Mesenchymal stem cell (in vitro differentiated cells and primary cell): ENCODE data around the gene SAFB.

Source experiments
- DNase-seq: peaks from one replicate; pipeline ENCODE4 v3.0.0-alpha.2; 2013
- H2AFZ ChIP-seq: one replicate; pipeline ENCODE4 v1.6.1; 2013; ENCODE audit warnings: low read depth, mild to moderate bottlenecking, control low read depth, inconsistent platforms, low read length, moderate library complexity
- H2AK5ac ChIP-seq: 2 replicates; pipeline ENCODE4 v1.6.1; 2013; ENCODE audit warnings: low read length, moderate library complexity, mild to moderate bottlenecking, inconsistent platforms; ENCODE audit not compliant: severe bottlenecking
- H2BK120ac ChIP-seq: one replicate; pipeline ENCODE4 v1.6.1; 2013; ENCODE audit warnings: low read depth, mild to moderate bottlenecking, inconsistent platforms, low read length, moderate library complexity
- H2BK12ac ChIP-seq, 2 experiments: one replicate each; pipeline ENCODE4 v1.6.1; 2013; ENCODE audit warnings: inconsistent platforms in 2 of 2, low read length in 2 of 2, mild to moderate bottlenecking in 2 of 2, moderate library complexity in 2 of 2, control low read depth in 1 of 2
- H2BK15ac ChIP-seq: one replicate; pipeline ENCODE4 v1.6.1; 2013; ENCODE audit warnings: mild to moderate bottlenecking, low read depth, inconsistent platforms; ENCODE audit not compliant: poor library complexity, severe bottlenecking
- H2BK5ac ChIP-seq: 2 replicates; pipeline ENCODE4 v1.6.1; 2013; ENCODE audit warnings: low read depth, mild to moderate bottlenecking, low read length, control low read depth, inconsistent platforms; ENCODE audit not compliant: poor library complexity, severe bottlenecking
- H3K14ac ChIP-seq, 2 experiments: one replicate each; pipeline ENCODE4 v1.6.1; 2013; ENCODE audit warnings: inconsistent platforms in 2 of 2, low read length in 2 of 2, control low read depth in 1 of 2, mild to moderate bottlenecking in 1 of 2, moderate library complexity in 1 of 2
- H3K18ac ChIP-seq, 2 experiments: one replicate each; pipeline ENCODE4 v1.6.1; 2013; ENCODE audit warnings: inconsistent platforms in 2 of 2, low read length in 2 of 2, control low read depth in 1 of 2, low read depth in 1 of 2, mild to moderate bottlenecking in 1 of 2
- H3K23ac ChIP-seq, 2 experiments: one replicate each; pipeline ENCODE4 v1.6.1; 2013; ENCODE audit warnings: inconsistent platforms in 2 of 2, low read length in 2 of 2, mild to moderate bottlenecking in 2 of 2, moderate library complexity in 2 of 2, control low read depth in 1 of 2
- H3K27ac ChIP-seq: 2 replicates; pipeline ENCODE4 v1.5.1; 2013; ENCODE audit warnings: mild to moderate bottlenecking, moderate library complexity, low read length, control low read depth, inconsistent platforms; ENCODE audit not compliant: poor library complexity, severe bottlenecking
- H3K27me3 ChIP-seq, 2 experiments: 2 replicates each; pipeline versions ENCODE4 v1.6.1 to v1.7.0; 2013; ENCODE audit warnings: low read length in 2 of 2, mild to moderate bottlenecking in 2 of 2, moderate library complexity in 2 of 2, control low read depth in 1 of 2, inconsistent platforms in 1 of 2; ENCODE audit not compliant: control insufficient read depth in 1 of 2, insufficient read depth in 1 of 2
- H3K36me3 ChIP-seq, 2 experiments: 2 replicates each; pipeline versions ENCODE4 v1.6.1 to v1.7.0; 2013; ENCODE audit warnings: low read length in 2 of 2, control low read depth in 1 of 2, inconsistent platforms in 1 of 2, low read depth in 1 of 2, mild to moderate bottlenecking in 1 of 2; ENCODE audit not compliant: insufficient read depth in 2 of 2, control insufficient read depth in 1 of 2
- H3K4ac ChIP-seq, 2 experiments: one replicate each; pipeline ENCODE4 v1.6.1; 2013; ENCODE audit warnings: inconsistent platforms in 2 of 2, low read length in 2 of 2, mild to moderate bottlenecking in 2 of 2, moderate library complexity in 2 of 2, control low read depth in 1 of 2, low read depth in 1 of 2
- H3K4me1 ChIP-seq: 2 replicates; pipeline ENCODE4 v1.6.1; 2013; ENCODE audit warnings: low read depth, low read length, control low read depth; ENCODE audit not compliant: control insufficient read depth, insufficient read depth
- H3K4me2 ChIP-seq: 2 replicates; pipeline ENCODE4 v1.6.1; 2013; ENCODE audit warnings: low read length, mild to moderate bottlenecking, inconsistent platforms; ENCODE audit not compliant: poor library complexity, severe bottlenecking
- H3K4me3 ChIP-seq, 2 experiments: 2 replicates each; pipeline versions ENCODE4 v1.5.1 to v1.7.0; 2013; ENCODE audit warnings: low read length in 2 of 2, mild to moderate bottlenecking in 2 of 2, control low read depth in 1 of 2, low read depth in 1 of 2; ENCODE audit not compliant: insufficient read depth in 1 of 2
- H3K79me1 ChIP-seq: replicated peaks from 2 replicates; pipeline ENCODE4 v1.6.1; 2013; ENCODE audit warnings: mild to moderate bottlenecking, control low read depth, low read length, inconsistent platforms; ENCODE audit not compliant: poor library complexity, severe bottlenecking
- H3K9ac ChIP-seq: 2 replicates; pipeline ENCODE4 v1.7.0; 2013; ENCODE audit warnings: mild to moderate bottlenecking, low read length, moderate library complexity
- H3K9me3 ChIP-seq: 2 replicates; pipeline ENCODE4 v1.7.0; 2013; ENCODE audit warnings: mild to moderate bottlenecking, low read length; ENCODE audit not compliant: control insufficient read depth
- H4K8ac ChIP-seq: one replicate; pipeline ENCODE4 v1.6.1; 2013; ENCODE audit warnings: inconsistent platforms, mild to moderate bottlenecking, low read length, moderate library complexity
- H4K91ac ChIP-seq: one replicate; pipeline ENCODE4 v1.6.1; 2013; ENCODE audit warnings: mild to moderate bottlenecking, low read length, inconsistent platforms
- WGBS: methylation state at CpG from one replicate; pipeline ENCODE4 v1.1.7; 2013; ENCODE audit warnings: mixed read lengths; 5-methylcytosine and 5-hydroxymethylcytosine counted together

SAFB gene

GRCh38 chr19:5703819-5704818 lies 81.2 kb downstream of the SAFB start:
- no peaks in the 10 kb centered on the region for H3K4me1 ChIP-seq

GRCh38 chr19:5705552-5705951 lies 82.7 kb downstream of the SAFB start:
- no peak overlapping the region for H3K23ac ChIP-seq
- no peak overlapping the region for H2BK5ac ChIP-seq
- H3K27ac ChIP-seq = no peak overlapping the region
- no peak overlapping the region for H3K14ac ChIP-seq
- H3K9ac ChIP-seq = no peak overlapping the region
- WGBS = 93% methylated on average over 16 of the region's 16 CpGs
- H3K4me2 ChIP-seq = no peak overlapping the region
- no peak overlapping the region for H4K91ac ChIP-seq
- H3K27me3 ChIP-seq = no peaks in the 10 kb centered on the region
- no peak overlapping the region for H2AFZ ChIP-seq
- H2AK5ac ChIP-seq = no peak overlapping the region
- H3K4ac ChIP-seq = no peak overlapping the region
- no peak overlapping the region for H4K8ac ChIP-seq
- no peaks in the 10 kb centered on the region for H3K9me3 ChIP-seq
- H2BK15ac ChIP-seq = no peak overlapping the region
- peaks cover 62 to 76% of the 10 kb centered on the region in 2 experiments for H3K36me3 ChIP-seq
- H3K18ac ChIP-seq = no peak overlapping the region
- no peaks in the 10 kb centered on the region for H3K4me1 ChIP-seq
- no peak for DNase-seq
- peaks cover 24% of the 10 kb centered on the region for H3K79me1 ChIP-seq
- no peak overlapping the region for H2BK12ac ChIP-seq
- H3K4me3 ChIP-seq = no peak overlapping the region
- no peak overlapping the region for H2BK120ac ChIP-seq

More at GRCh38 chr19:5703819-5704818, 81.2 kb downstream of the SAFB start:
- Histone ChIP-seq H3K9ac (no peak overlapping the region), H2BK120ac (no peak overlapping the region), H3K27me3 (no peaks in the 10 kb centered on the region), H2BK15ac (no peak overlapping the region), H2BK5ac (no peak overlapping the region), H3K14ac (no peak overlapping the region), H3K4ac (no peak overlapping the region), H2AFZ (no peak overlapping the region), H3K4me2 (no peak overlapping the region), H4K91ac (no peak overlapping the region), H3K27ac (no peak overlapping the region), H3K36me3 (peaks cover 62 to 79% of the 10 kb centered on the region in 2 experiments), H3K23ac (no peak overlapping the region), H2AK5ac (no peak overlapping the region), H3K79me1 (peaks cover 22% of the 10 kb centered on the region), H3K9me3 (no peaks in the 10 kb centered on the region), H3K4me3 (no peak overlapping the region), H4K8ac (no peak overlapping the region), H2BK12ac (no peak overlapping the region), H3K18ac (no peak overlapping the region)
- DNase-seq = no peak
- 97% methylated on average over 40 of the region's 40 CpGs for WGBS

- Histone ChIP-seq H3K9ac (no peak overlapping the region), H3K14ac (no peak overlapping the region), H3K36me3 (peaks cover 71 to 82% of the 10 kb centered on the region in 2 experiments), H3K4ac (no peak overlapping the region), H2BK15ac (no peak overlapping the region), H3K27me3 (no peaks in the 10 kb centered on the region), H2AFZ (no peak overlapping the region), H3K9me3 (no peaks in the 10 kb centered on the region), H2BK5ac (no peak overlapping the region), H3K4me1 (no peaks in the 10 kb centered on the region), H2BK120ac (no peak overlapping the region), H3K18ac (no peak overlapping the region), H3K4me2 (no peak overlapping the region), H3K23ac (no peak overlapping the region), H2AK5ac (no peak overlapping the region), H3K4me3 (no peak overlapping the region), H3K79me1 (peaks cover 35% of the 10 kb centered on the region), H2BK12ac (no peak overlapping the region), H4K8ac (no peak overlapping the region), H3K27ac (no peak overlapping the region), H4K91ac (no peak overlapping the region)
- WGBS = 98% methylated on average over 35 of the region's 35 CpGs
- no peak for DNase-seq
Measured at GRCh38 chr19:5706876-5707573, 84.1 kb downstream of the SAFB start.
